Kidney (tissue), 14 donors: ENCODE results near the gene HYLS1. TPM values are rescaled to one million over a fixed set of nuclear protein-coding genes. Genes with fewer than 3 reads are reported as not detected.
A peak's percentile ranks its signal among the peaks of the same experiment; 100 is the strongest.

Source experiments
- DNase-seq, 5 donors: peaks; one replicate each; pipeline ENCODE4 v3.0.0-alpha.2; 2013 to 2020
- FAIRE-seq: peaks from 2 replicates; lab custom pipeline; 2012; peaks lifted over from hg19 to GRCh38; lab: Jason Lieb, UNC
- H3K27ac ChIP-seq, 2 donors: one replicate each; pipeline ENCODE4 v1.7.0; 2013; ENCODE audit warnings: low read depth in 2 of 2, low read length in 2 of 2, inconsistent platforms in 1 of 2
- H3K27me3 ChIP-seq: one replicate; pipeline ENCODE4 v1.7.1; 2013; ENCODE audit warnings: low read length, inconsistent platforms; ENCODE audit not compliant: control insufficient read depth, insufficient read depth
- H3K36me3 ChIP-seq, 3 donors: one replicate each; pipeline versions ENCODE4 v1.7.0 to v1.7.1; 2013; ENCODE audit warnings: low read length in 3 of 3, control low read depth in 1 of 3, inconsistent platforms in 1 of 3; ENCODE audit not compliant: insufficient read depth in 3 of 3, control insufficient read depth in 2 of 3
- H3K4me1 ChIP-seq, 3 donors: one replicate each; pipeline versions ENCODE4 v1.7.0 to v1.7.1; 2013; ENCODE audit warnings: low read length in 3 of 3, inconsistent platforms in 1 of 3, low read depth in 1 of 3; ENCODE audit not compliant: control insufficient read depth in 2 of 3, insufficient read depth in 2 of 3
- H3K4me3 ChIP-seq, 3 donors: one replicate each; pipeline versions ENCODE4 v1.7.0 to v1.8.1; 2013; ENCODE audit warnings: low read length in 3 of 3, control low read depth in 1 of 3, inconsistent platforms in 1 of 3
- H3K9ac ChIP-seq, 3 donors: one replicate each; pipeline versions ENCODE4 v1.7.0 to v1.7.1; 2013; ENCODE audit warnings: low read length in 3 of 3, control low read depth in 1 of 3, inconsistent platforms in 1 of 3
- H3K9me3 ChIP-seq, 3 donors: one replicate each; pipeline versions ENCODE4 v1.7.0 to v1.7.1; 2013; ENCODE audit warnings: low read length in 3 of 3, control low read depth in 1 of 3, inconsistent platforms in 1 of 3; ENCODE audit not compliant: control insufficient read depth in 2 of 3, insufficient read depth in 1 of 3
- CTCF ChIP-seq: IDR thresholded peaks from 3 replicates; pipeline ENCODE4 v1.5.1; 2012; ENCODE audit warnings: mild to moderate bottlenecking, moderate library complexity, borderline replicate concordance; ENCODE audit not compliant: insufficient read depth; ENCODE audit errors: extremely low read depth
- intact Hi-C: fragments of 100-400 bp; cut with DNase I; formaldehyde crosslinking; loops from one replicate; pipeline ENCODE4 v1.11.1; 2022
- polyA plus RNA-seq: library from polyadenylated mRNA; stranded (reverse); fragments of 350-450 nt; fragmentation: Illumina TruSeq; extraction: RNeasy Lipid Tissue Mini Kit (QIAGEN cat#74804); gene quantifications from one replicate; pipeline ENCODE4 v1.2.3, GENCODE V29; 2014; ENCODE audit warnings: low read depth, low replicate concordance; ENCODE audit not compliant: insufficient read depth
- total RNA-seq: library from RNA; stranded (reverse); fragmentation: NEBNext Ultra II Directional; extraction: Animal tissue kit (Norgen Biotek cat#: 25700); gene quantifications from one replicate; pipeline ENCODE4 v1.2.1, GENCODE V29; 2021
- donor health status: control.
- donor health status: control.
- donor health status: control.
- donor health status: control.
- donor health status: control.
- donor health status: DM: yes; HTN: yes; CAD: no.
- donor health status: Normal renal cell carcinoma (clear cell type).

The HYLS1 gene
- total and polyA plus RNA-seq, 2 donors from 2014 or later: 3.0 to 4.9 TPM

- Histone ChIP-seq H3K4me1 (no peaks in the 10 kb centered on the region), H3K9me3 (no peaks in the 10 kb centered on the region), H3K9ac (no peak overlapping the region), H3K4me3 (no peak overlapping the region), H3K27me3 (no peaks in the 10 kb centered on the region), H3K27ac (no peak overlapping the region), H3K36me3 (no peaks in the 10 kb centered on the region)
- FAIRE-seq: no peak
- intact Hi-C loops: loop anchor here (5.0 kb wide), 1 partner anchor 270 kb away; no protein-coding TSS in a partner anchor
- no peak for DNase-seq
- TF ChIP-seq CTCF: no peak
Observed at GRCh38 chr11:125922156-125922555, 34.7 kb downstream of the HYLS1 start.

- peak; percentile 82 for TF ChIP-seq CTCF
- Histone ChIP-seq H3K27me3 (no peaks in the 10 kb centered on the region), H3K4me3 (no peak overlapping the region), H3K9me3 (no peaks in the 10 kb centered on the region), H3K4me1 (no peaks in the 10 kb centered on the region), H3K36me3 (no peaks in the 10 kb centered on the region), H3K9ac (no peak overlapping the region), H3K27ac (no peak overlapping the region)
- DNase-seq: peak in 4 of 5 donors; percentile 66 to 91 (median 78)
- intact Hi-C loops: loop anchor here (5.0 kb wide), 1 partner anchor 269 kb away; no protein-coding TSS in a partner anchor
- peak; percentile 77 for FAIRE-seq
Observed at GRCh38 chr11:125923012-125923579, 35.6 kb downstream of the HYLS1 start.

GRCh38 chr11:125923633-125924032 is 36.2 kb downstream of the HYLS1 start:
- H3K9ac ChIP-seq: no peak overlapping the region
- no peak for FAIRE-seq
- no peak for DNase-seq
- H3K27me3 ChIP-seq: no peaks in the 10 kb centered on the region
- no peaks in the 10 kb centered on the region for H3K4me1 ChIP-seq
- H3K4me3 ChIP-seq: no peak overlapping the region
- H3K27ac ChIP-seq: no peak overlapping the region
- no peaks in the 10 kb centered on the region for H3K9me3 ChIP-seq
- intact Hi-C loops: loop anchor here (5.0 kb wide), 1 partner anchor 269 kb away; no protein-coding TSS in a partner anchor
- TF ChIP-seq CTCF: no peak
- no peaks in the 10 kb centered on the region for H3K36me3 ChIP-seq
